GM13977 (cell line): Measurements from ENCODE around the gene C6orf89.

Experiments
- DNase-seq: peaks from one replicate; pipeline ENCODE4 v3.0.0; 2012; ENCODE audit warnings: low spot score
- in situ Hi-C: fragments of 300-500 bp; cut with MboI; formaldehyde crosslinking; loops from one replicate; pipeline ENCODE4 v1.12.0; 2022; ENCODE audit warnings: low sequenced_read_pairs, low pct_unique_long_range_greater_than_20kb, mixed read lengths, inconsistent platforms; ENCODE audit not compliant: unreplicated experiment
- TF ChIP-seq, protein P1 (sequence below): IDR thresholded peaks from 2 replicates; pipeline ENCODE4 v1.5.1; 2012; ENCODE audit warnings: mild to moderate bottlenecking, control low read depth; ENCODE audit not compliant: insufficient read depth; ENCODE audit errors: extremely low read depth, missing control alignments

Gene C6orf89

GRCh38 chr6:36913082-36913481, 27.3 kb downstream of the C6orf89 start:
- no peak for DNase-seq
- TF ChIP-seq, protein P1, sequence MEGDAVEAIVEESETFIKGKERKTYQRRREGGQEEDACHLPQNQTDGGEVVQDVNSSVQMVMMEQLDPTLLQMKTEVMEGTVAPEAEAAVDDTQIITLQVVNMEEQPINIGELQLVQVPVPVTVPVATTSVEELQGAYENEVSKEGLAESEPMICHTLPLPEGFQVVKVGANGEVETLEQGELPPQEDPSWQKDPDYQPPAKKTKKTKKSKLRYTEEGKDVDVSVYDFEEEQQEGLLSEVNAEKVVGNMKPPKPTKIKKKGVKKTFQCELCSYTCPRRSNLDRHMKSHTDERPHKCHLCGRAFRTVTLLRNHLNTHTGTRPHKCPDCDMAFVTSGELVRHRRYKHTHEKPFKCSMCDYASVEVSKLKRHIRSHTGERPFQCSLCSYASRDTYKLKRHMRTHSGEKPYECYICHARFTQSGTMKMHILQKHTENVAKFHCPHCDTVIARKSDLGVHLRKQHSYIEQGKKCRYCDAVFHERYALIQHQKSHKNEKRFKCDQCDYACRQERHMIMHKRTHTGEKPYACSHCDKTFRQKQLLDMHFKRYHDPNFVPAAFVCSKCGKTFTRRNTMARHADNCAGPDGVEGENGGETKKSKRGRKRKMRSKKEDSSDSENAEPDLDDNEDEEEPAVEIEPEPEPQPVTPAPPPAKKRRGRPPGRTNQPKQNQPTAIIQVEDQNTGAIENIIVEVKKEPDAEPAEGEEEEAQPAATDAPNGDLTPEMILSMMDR, result no peak
- in situ Hi-C loops, result no loop called here

DNA sequence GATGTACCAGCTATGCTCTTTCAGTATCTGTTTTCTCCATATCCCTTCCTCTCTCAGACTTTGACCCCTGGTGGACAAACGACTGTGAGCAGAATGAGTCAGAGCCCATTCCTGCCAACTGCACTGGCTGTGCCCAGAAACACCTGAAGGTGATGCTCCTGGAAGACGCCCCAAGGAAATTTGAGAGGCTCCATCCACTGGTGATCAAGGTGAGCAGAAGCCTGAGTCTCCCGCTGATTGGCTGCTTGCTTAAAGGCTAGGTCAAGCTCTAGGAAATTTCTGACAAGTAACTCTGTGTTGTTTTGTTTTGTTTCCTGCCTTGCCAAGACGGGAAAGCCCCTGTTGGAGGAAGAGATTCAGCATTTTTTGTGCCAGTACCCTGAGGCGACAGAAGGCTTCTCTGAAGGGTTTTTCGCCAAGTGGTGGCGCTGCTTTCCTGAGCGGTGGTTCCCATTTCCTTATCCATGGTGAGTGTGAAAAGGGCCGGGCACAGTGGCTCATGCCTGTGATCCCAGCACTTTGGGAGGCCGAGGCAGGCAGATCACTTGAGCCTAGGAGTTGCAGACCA, 28.6 kb downstream of the C6orf89 start:
- no peak for DNase-seq
- TF ChIP-seq, protein P1, result no peak
- in situ Hi-C loops, result no loop called here

GRCh38 chr6:36915599-36915998, 29.8 kb downstream of the C6orf89 start:
- in situ Hi-C loops, result no loop called here
- TF ChIP-seq, protein P1, result no peak
- no peak for DNase-seq

DNA sequence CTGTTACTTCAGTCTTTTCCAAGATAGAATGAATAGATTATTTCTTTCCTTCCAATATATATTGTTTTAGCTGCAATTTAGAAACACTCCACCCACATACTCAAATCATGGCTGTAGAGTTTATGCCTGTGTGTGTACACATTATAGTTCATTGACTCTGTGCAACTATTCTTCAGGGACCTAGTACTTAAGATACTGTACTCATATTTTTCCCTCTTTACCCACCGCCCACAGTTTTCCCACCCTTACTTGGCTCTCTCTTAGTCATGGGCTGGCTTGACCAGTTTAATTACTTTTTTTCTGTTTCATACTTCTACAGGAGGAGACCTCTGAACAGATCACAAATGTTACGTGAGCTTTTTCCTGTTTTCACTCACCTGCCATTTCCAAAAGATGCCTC, 30.4 kb downstream of the C6orf89 start:
- no peak for DNase-seq
- TF ChIP-seq, protein P1, result no peak
- in situ Hi-C loops, result no loop called here

DNA sequence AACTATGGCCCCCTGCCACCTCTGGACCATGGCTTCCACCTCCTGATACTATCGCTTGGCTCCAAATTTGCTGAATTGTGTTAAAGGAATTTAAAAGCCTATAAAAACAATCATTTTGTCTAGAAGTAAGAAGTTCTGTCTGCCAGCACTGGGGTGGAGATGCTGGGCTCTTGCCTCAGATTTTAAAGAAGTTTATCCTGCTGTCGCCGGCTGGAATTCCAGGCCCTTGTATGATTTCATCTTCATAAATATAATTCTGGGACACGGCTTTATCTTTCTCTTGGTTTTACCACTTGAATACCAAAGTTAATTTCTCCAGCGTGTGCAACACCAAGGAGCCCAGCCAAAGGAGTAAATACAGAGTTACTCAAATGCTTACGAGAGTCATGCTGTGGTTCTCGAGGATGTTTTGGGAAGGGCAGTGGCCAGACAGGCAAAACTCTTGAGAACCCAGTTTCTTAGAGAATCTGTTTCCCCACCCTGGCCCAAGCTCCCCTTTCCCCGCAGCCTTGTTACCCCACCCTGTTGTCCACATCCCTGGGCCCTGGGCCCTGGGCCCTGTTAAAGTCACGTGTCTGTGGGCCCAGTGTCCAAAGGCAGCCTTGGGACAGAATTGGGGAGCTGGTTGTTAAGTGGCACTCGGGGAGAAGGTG, 31.9 kb downstream of the C6orf89 start:
- no peak for DNase-seq
- in situ Hi-C loops, result no loop called here
- TF ChIP-seq, protein P1, result no peak

GRCh38 chr6:36920049-36920448, 34.3 kb downstream of the C6orf89 start:
- TF ChIP-seq, protein P1, result no peak
- no peak for DNase-seq
- in situ Hi-C loops, result no loop called here
